ENCODE results near the gene CCL1.

- TF ChIP-seq POLR2AphosphoS5 (IDR thresholded peaks at IDR 0.05) (no peak), POLR2A (IDR thresholded peaks at IDR 0.05) (no peak)
These were observed 8.5 kb upstream of the CCL1 start for GRCh38 chr17:34371405-34372100.
